Superior temporal gyrus (tissue), 1 donor: ENCODE data around the gene MAPK7.
"Not testable (repeated sequence)": the region's sequence is repeated elsewhere in the genome, so short reads cannot be mapped to it uniquely, and the experiment has no call there.

Source experiments
- DNase-seq: peaks from one replicate; pipeline ENCODE4 v3.0.0-alpha.2; 2016; ENCODE audit errors: extremely low spot score

The MAPK7 gene

DNA sequence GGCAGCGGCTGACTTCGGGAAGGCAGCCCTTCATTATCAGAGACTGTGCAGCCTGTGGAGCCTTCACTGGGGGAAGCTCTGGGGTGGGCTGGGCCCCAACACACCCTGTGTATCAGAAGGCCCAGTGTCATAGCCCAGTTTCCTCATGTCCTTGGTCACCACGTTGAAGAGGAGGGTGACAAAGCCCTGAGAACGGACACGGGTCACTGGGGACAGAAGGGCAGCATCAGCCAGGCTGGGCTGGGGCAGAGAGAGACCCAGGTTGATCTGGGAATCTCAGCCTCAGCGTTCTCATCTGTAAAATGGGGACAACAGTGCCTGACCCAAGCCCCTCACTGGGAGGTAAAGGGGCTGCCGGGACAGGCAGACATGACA is 35.1 kb upstream of the MAPK7 start:
- no peak for DNase-seq

DNA sequence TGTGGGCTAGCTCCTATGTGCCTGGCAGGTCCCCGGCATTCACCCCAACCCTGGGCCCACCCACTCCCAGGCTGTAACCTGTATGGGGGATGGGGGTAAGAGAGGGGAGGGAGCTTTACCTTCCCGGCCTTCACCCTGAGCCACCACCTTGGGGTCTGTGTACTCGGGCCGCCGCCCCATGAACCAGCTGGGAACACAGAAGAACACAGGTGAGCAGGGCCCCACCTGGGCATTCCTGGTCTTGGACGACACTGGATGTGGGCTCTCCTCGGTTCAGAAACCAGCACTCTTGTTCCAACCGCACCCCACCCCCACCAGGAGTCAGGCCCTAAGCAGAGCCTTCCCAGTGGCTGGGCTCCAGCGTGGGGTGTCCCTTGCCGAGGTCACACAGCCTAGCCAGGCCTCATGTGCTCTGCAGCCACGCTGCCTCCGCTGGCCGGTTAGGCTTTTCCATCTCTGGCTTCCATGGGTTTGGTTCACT is 34.6 kb upstream of the MAPK7 start:
- DNase-seq, result no peak

DNA sequence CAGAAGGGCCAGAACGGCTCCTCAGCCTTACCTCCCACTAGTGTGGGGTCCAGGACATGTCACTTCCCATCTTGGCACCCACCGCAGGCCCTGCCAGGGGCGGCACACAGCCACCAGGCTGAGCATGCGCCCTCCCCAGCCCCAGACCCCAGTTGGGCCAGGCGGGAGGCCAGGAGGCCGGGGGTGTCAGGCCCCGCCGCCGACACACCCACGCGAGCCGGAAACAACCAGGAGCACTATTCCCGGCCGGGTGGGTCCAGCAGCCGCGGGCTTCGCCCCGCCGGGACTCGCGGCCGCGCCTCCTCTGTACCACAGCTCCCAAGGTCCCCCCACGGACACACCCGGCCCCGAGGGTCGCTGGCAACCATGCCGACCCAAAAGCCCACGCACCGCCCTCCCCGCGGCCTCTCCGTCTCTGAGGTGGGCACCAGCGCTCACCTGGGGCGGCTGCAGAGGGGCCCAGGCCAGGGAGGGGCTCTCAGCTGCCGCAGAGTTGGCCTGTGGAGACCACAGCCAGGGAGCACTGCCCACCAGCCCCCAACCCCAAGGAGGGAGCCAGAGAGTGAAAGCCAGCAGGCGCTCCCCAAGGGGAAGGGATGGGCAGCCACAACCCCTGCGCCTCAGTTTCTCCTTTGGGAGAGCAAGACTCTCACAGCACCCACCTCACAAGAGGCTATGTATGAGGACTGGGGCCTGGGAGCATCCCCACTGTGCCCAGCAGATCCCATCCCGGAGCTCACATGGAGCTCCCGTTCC is 33.8 kb upstream of the MAPK7 start:
- no peak for DNase-seq

DNA sequence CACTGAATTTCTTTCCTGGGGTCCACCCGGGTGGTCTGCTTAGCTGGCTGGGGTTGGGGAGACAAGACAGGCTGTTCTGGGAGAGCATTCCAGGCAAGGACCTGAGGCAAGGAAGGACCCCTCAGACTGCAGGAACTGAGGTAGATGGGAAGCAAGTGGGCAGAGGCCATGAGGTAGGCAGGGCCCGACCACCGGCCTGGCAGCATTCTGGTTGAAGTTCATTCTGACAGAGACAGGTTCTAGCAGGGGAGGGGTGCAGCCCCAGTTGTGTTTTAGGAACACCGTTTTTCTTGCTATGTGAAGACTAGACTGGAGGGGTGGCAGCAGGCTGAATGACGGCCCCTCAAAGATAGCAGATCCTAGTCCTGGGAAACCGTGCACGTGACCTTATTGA is 33.2 kb upstream of the MAPK7 start:
- no peak for DNase-seq

DNA sequence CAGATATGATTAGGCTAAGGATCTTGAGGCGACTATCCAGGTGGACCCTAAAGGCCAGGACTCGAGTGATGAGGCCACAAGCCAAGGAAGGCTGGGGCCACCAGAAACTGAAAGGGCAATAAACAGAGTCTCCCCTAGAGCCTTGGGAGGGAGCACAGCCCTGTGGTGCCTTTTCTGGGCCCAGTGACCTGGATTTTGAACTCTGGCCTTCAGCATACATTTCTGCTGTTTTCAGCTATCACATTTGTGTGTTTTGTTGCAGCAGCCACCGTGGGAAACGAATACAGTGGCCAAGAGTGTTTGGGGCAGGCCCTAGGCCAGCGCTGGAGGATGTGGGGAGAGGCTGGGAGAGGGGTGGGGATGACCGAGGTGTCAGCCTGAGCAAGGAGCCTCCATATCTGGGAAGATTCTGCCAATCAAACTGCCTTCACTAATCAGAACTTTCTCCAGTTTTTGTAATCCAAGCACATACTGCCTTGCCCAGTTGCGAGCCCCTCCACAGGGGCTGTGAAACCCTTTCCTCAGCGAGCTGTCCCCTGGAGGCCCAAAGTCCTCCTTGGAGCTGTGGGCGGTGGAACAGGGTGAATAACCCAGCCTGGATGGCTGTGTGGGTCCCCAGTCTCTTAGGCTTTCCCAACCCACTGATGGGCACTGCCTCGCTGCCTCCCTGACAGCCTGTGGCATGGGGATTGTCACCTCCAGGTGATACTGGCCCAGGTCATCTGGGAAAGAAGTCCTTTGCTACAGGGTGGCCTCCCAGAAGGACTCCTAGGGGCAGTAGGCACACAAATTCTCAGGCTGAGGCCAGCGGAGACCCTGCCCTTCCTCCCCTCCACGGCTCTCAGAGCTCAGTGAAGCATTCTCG is 32.6 kb upstream of the MAPK7 start:
- no peak for DNase-seq

DNA sequence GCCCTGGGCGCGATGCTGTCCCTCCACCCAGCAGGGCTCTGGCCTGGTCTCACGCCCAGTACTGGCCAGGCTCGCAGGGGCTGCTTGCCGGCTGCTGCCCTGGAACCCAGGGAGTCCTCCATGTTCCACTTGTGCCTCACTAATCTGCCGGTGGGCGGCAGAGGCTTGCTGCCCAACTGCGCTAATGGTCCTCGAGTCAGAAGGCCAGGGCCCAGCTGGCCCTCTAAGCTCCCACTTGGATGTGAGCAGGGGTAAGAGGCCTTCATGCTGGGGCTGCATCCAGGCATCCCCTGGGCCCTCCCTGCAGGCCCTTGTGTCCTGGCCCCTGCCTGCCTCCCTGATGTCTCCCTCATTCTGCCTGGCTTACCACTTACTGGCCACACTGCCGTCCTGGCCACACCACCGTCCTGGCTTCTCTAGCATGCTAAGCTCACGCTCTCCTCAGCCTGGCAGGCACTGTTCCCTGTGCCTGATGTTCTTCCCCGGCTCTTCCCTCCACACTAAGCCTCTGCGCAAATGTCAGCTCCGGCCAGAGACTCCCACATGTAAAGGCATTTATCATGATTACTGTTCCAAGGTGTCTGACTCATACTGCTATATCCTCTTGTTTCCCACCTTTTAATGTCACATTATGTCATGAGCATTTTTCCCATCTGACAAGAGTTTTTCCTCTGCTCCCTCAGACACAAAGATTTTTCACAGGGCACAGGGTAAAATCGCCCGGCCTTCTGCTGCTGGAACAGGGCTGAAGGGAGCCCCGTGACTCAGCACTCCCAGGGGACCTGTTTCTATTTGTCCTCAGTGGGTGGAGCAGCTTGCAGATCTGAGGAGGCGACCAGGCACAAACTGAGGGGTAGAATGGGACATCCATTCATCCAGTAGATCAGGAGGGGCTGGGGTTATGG is 31.7 kb upstream of the MAPK7 start:
- DNase-seq, result no peak

DNA sequence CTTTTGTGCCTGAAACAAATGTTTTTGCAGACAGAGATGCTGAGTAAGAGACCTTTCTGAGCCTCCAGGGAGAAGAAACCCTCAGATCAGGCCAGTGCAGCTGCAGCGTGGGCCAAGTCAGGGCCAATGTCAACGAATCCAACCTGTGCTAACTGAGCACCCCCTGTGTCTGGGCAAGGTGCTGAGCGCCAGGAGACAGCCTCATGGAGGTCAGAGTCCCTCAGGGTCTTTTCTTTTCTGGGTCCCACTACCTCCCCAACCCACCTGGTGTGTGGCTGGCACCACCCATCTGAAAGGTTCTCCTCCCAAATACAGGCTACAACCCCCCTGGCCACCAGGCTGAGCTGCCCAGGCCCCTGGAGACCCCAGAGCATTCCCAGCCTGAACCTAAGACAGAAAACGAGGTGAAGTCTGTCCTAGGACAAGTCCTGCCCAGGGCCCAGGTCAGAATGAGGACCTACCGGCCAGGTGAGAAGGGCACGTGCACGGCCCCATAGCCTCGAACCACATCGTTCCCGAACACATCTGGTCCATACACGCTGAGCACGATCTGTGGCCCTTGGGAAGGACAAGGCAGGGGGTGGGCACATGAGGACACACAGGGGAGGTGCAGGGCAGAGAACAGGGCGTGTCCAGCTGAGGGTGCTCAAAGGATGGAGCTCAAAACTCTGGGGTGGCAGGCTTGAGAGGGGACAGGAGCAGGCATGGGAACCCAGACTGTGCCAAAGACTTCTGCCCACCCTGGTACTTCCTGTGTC is 30.8 kb upstream of the MAPK7 start:
- no peak for DNase-seq

DNA sequence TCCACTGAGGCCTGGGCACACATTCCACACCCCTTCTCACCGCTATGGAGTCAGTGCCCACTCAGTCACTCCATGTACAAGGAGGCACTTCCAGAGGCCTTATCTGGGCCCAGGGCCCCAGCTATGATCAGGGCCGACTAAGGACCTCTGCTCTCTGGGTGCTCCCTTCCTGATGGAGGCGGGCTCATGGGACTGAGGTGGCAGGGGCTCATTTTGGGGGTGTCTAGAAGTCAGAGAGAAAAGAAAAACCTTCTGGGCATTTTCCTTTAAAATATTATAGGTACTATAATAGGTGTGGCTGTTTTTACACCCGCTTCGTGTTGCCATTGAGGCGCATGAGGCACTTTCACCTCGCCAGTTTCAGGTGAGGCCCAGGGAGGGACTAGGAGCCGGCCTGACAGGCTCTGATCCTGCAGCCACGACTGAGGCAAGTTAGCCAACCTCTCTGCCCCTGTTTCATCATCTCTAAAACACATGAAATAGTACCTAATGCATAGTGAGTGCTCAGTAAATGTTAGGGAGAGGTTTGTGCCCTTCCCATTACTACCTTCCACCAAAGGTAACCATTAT is 30.1 kb upstream of the MAPK7 start:
- DNase-seq, result no peak

DNA sequence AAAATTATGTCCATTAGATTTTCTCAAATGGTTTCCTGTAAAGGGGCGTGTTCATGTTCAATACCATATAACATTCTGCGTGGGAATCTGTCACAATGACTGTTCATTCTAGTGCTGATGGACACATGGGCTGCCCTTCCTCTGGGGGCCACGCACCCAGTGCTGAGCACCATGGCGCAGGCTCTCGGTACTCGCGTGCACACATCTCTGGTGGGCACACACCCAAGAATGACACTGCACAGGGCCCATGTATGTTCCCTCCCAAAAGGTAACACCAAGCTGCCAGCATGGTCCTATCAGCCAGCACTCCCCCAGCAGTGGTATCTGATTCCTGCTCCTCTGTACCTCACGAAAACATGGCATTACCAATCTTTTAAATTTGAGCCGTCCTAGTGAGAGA is 29.5 kb upstream of the MAPK7 start:
- DNase-seq, result no peak

DNA sequence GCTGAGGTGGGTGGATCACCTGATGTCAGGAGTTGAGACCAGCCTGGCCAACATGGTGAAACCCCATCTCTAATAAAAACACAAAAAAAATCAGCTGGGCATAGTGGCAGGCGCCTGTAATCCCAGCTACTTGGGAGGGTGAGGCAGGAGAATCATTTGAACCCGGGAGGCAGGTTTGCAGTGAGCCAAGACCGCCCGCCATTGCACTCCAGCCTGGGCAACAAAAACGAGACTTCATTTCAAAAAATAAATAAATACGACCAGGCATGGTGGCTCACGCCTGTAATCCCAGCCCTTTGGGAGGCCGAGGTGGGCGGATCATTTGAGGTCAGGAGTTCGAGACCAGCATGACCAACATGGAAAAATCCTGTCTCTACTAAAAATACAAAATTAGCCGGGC is 24.9 kb upstream of the MAPK7 start:
- not testable (repeated sequence) for DNase-seq

DNA sequence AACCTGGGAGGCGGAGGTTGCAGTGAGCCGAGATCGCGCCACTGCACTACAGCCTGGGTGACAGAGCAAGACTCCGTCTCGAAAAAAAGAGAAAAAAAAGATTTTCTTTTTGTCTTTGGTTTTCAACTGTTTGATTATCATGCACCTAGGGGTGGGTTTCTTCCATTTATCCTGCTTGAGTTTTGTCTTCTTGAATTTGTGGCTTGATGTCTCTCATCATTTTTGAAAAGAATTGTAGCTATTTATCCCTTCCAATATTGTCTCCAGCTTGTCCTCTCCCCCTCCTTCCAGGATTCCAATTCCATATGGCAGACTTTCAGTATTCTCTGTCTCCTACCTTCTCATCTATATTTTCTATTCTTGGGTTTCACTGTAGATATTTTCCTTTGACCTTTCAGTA is 23.6 kb upstream of the MAPK7 start:
- DNase-seq, result no peak

DNA sequence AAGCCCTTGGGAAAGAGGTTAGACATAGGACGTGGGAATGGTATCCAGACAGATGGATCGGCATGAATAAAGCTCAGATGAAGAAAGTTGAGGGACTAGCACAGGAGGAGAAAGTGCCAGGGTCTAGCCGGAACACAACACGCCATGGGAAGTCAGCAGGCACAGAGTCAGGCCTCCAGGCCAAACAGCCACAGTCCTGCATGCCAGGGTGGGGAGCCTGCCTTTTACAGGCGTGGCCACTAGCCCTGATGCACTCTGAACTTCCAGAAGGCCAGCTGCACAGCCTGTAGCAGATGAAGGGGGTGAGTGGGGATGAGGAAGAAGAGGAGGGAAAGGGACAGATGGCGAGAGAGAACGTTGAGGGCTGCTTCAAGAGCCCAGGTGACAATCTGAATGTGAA is 20.9 kb upstream of the MAPK7 start:
- no peak for DNase-seq

DNA sequence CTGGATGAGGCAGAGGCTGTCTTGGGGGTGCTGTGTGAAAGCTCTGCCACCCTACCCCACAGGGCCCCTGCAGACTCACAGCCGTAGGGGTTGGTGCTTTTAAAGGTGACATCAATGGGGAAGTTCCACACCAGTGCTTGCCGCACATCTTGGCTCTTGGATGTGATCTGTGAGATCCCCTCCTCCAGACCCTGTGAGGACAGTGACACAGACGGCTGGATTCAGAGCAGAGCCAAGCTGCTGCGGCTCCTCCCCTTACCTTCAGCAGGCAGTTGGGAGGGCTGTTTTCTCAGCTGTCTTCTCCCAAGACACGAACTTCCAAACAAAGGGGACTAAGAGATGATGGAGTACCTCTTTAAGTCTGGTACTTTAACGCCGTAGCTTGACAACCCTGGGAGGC is 20.5 kb upstream of the MAPK7 start:
- DNase-seq, result no peak

DNA sequence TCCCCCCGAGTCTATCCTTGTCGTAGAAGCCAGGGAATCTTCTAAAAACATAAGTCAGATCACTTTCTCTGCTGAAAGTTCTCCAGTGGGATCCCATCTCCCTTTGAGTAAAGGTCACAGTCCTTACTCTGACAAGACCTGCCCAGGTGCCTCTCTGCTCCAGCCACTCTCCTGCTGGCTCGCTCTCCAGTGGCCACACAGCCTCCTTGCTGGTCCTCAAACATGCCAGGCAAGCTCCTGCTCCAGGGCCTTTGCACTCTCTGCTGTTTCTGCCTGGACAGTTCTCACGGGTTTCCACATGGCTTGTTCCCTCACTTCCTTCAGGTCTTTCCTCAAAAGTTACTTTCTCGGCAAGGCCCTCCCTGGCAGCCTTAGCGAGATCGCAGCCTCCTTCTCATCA is 19.1 kb upstream of the MAPK7 start:
- no peak for DNase-seq

DNA sequence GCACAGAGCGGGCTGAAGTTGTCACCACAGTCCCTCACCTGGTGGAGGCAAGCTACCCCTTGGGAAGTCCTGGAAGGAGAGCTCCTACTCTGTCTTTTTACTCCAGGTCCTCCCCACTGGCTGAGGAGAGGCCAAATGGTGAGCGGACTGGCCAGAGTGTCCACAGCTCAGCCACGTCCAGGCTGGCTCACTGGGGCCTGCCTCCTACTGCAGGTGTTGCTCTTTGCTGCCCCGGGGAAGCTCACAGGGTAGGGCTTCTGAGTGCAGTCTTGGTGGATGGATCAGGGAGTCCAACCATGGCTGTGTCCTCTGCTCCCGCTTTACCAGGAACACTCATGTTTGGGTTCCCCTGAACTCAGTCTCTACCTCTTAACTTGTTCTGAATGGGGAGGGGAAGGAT is 18.4 kb upstream of the MAPK7 start:
- no peak for DNase-seq

DNA sequence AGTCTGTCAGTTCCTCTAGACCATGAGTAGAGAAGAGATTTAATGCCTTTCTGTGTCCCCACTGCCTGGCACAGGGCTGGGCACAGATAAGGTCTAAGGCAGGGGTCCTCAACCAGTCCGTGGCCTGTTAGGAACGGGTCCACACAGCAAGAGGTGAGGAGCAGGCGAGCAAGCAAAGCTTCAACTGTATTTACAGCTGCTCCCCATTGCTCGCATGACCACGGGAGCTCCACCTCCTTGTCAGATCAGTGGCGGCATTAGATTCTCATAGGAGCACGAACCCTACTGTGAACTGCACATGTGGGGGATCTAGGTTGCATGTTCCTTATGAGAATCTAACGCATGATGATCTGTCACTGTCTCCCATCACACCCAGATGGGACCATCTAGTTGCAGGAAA is 17.5 kb upstream of the MAPK7 start:
- DNase-seq, result no peak

DNA sequence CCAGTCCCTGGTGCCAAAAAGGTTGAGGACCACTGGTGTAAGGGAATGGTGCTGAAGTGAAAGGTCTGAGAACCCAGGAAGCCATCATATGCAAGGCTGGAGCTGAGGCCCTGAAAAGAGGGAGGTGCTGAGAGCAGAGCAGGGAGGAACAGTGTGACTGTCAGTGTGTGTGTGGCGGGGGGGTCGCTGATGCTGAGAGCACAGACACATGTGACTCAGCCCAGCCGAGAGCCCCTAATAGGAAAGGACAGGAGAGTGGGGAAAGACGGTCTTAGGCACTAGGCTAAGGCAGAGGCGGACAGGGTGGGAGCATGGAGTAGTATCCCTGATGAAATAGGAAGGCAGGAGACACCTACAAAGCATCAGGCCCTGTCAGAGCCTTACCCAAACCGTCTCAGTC is 17.0 kb upstream of the MAPK7 start:
- DNase-seq, result no peak

DNA sequence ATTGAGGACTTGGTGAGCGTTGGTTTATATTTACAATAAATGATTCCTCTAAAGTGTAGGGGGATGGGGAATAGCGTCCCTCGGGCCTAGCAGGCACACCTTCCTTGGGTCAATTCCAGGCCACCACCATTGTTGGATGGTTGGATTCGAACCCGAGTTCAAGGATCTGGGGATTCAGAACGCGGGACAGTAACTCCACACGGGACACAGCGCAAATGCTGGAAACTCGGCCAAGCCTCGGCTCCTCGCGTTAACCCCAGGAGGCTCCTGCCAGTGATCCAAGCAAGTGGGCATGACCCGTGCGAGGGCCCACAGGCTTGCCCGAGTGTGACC is 16.4 kb upstream of the MAPK7 start:
- DNase-seq, result no peak

DNA sequence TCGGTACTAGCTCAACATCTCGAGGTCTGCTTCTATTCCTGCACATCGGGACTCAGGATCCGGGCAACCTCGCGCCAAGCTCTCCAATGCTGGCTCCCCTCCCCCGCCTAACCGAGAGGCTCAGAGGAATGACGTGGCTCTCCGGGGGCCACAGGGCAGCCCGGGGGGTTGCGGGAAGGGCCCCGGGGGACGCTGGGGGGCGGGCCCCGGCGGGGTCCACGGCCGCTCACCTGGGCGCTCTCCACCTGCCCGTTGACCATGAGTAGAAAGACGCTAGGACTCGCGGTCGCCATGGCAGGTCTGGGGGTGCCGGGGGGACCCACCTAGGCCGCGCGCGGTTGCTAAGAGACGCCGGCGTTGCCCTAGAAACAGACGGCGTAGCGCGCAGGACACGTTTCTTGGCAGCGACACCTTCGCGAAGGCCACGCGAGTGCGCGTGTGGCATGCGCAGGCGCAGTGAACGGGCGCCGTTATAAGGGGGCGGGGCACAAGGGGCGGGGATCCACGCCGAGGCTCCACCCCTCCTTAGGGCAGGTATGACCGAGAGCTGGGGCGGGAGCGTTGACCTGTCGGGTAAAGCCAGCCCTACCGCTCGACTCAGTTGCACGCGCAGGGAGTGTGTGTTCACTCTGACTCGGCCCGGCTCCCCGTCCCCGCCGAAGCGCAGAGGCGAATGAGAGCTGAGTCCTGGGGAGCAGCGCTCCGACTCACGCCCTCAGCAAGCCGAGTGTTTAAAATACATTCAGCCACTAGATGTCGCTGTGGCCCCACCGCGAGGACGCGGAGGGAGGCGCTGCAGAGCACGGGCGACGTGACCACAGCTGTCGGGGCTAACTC is 15.8 kb upstream of the MAPK7 start, which contains the start of gene B9D1:
B9D1 (minus strand) TSS at position 447 of the 837 bp plus-strand sequence; CDS start at position 293, 154 bp downstream.
- DNase-seq, result peak; percentile 96

DNA sequence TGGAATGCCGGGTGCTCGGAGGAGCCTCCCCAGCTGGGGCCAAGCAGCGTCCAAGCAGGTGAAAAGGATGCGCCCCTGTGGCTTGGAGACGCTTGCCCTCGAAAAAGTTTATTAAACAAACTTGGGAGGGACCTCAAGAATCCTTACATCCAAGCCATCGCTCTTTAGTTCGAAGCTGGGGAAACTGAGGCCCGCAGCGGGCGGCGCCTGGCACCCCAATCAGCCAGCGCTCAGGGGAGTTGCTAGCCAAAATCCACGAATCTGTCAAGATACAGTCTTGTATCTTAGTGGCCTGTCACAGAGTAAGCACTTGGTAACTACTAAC is 15.2 kb upstream of the MAPK7 start:
- no peak for DNase-seq
